Measurements from ENCODE around the gene OR52I1. TPM values are rescaled to one million over a fixed set of nuclear protein-coding genes. Genes with fewer than 3 reads are reported as not detected.

The OR52I1 gene, protein sequence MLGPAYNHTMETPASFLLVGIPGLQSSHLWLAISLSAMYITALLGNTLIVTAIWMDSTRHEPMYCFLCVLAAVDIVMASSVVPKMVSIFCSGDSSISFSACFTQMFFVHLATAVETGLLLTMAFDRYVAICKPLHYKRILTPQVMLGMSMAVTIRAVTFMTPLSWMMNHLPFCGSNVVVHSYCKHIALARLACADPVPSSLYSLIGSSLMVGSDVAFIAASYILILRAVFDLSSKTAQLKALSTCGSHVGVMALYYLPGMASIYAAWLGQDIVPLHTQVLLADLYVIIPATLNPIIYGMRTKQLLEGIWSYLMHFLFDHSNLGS
- polyA plus RNA-seq (2013, experiment 1 of 2; ENCODE audit: insufficient read length) = not detected
- not detected for polyA plus RNA-seq (2013, experiment 2 of 2; ENCODE audit: insufficient read length)

DNA sequence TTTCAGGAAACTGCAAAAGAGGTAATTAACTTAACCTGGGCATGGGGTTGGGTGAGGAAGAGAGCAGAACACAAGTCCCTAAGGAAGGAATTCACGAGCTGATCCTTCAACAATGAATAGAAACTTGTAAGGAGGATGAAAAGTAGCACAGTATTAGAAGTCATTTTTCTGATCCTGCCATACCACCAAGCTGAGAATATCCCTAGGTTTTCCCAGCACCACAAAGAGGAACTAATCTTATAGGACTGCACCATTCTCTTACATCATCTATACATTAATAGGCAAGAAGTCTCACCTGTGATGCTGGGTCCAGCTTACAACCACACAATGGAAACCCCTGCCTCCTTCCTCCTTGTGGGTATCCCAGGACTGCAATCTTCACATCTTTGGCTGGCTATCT is at the start of gene OR52I1:
Gene OR52I1, plus strand, starts transcription at position 301 of the 400 bp plus-strand sequence. Its CDS starts 0 bp downstream, at position 301.
- DNase-seq = no peak

DNA sequence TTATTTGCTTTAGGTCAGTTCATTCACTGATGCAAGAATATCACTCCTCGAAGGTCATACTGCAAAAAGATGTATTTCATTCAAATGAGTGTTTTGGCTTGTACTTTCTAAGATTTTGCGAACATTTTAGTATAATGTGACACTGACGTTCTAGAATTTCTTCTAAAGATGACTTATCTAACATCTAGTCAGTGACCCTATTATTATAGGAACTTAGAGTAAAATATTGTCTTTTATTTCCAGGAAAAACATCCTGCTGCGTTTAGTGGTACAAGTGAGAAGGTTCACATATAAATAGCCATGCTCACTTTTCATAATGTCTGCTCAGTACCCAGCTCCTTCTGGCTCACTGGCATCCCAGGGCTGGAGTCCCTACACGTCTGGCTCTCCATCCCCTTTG is 48.9 kb upstream of the OR52I1 start, which contains the start of gene OR52M1:
Gene OR52M1, plus strand, starts transcription at position 301 of the 400 bp plus-strand sequence. Its CDS starts 0 bp downstream, at position 301.
- DNase-seq = no peak

DNA sequence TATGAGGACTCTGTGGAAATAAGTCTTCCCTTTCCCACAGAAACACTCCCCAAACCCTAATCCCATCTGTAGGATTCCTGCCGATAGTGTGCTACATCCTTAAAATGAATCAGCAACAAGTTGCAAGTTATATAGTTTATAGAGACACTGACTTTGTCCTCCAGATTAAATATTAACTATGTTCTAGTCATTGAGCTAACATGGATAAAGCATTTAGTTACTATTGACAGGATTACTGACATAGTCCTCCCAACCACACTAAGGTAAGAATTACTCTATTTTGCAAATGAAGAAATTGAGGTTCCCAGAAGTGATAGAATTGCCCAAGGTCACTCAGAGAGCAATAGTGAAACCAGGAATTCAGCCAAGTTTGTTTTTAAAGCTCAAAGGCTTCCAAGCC is 47.0 kb upstream of the OR52I1 start:
- DNase-seq = no peak

DNA sequence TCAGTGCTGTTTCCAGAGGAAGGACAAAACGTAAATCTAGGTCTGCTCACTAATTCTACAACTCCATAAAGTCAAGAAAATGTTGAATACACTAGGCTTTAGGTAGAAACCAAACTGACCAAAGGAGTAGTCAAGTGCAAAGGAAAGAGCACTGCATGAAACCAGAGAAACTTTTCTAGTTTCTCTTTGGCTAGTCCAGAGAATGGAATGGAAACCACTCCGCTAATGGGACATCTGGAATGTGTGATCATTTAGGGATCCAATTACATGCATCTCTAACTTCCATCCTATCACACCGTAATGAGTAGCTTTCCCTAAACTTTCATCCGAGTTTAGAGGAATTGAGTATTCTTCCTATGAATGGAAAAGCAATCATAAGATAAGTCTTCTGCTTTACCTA is 46.4 kb upstream of the OR52I1 start:
- no peak for DNase-seq

DNA sequence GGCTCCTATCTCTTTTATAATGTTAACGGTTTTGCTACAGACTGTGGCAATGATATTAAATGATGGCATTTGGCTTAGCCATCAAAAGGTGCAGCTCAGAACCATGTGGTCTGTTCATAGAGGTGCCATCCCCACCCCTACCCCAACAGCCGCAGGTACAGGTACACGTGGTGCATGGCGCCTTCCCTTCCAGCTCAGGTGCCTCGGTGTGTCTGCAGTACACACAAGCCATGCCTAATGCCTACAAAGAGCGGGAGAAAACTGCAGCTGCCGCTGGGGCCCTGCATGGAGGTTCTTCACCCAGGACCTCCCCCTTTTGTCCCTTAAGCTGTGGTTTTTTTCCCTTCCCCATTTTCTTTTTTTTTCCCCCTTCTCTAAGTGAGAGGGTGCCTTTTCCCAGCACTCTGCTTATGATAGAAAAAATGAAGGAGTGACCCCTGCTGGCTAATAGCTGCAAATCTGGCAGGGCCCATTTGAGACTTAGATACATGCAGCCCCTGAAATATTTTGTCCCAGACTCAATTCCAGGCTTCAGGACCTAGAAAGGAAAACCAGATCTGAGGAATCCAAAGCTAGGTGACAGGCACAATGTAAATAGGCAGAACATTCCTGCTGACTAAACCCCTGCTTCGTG is 42.4 kb upstream of the OR52I1 start:
- DNase-seq = no peak

DNA sequence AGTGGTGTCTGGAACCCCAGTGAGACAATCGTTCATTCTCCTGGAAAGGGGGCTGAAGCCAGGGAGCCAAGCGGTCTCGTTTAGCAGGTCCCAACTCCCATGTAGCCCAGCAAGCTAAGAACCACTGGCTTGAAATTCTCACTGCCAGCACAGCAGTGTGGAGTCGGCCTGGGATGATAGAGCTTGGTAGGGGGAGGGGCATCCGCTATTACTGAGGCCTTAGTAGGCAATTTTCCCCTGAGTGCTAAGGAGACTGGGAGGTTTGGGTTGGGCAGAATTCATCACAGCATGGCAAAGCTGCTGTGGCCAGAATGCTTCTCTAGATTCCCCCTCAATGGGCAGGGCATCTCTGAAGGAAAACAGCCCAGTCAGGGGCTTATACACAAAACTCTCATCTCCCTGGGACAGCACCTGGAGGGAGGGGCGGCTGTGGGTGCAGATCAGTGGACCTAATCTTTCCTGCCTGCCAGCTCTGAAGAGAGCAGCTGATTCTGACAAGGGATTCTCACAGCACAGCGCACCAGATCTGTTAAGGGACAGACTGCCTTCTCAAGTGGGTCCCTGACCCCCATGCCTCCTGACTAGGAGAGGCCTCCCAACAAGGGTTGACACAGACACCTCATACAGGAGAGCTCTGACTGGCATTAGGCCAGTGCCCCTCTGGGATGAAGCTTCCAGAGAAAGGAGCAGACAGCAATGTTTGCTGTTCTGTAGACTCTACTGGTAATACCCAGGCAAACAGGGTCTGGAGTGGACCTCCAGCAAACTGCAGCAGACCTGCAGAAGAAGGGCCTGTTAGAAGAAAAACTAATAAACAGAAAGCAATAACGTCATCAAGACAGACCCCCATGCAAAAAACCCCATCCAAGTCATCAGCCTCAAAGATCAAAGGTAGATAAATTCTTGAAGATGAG is 34.1 kb upstream of the OR52I1 start:
- no peak for DNase-seq

DNA sequence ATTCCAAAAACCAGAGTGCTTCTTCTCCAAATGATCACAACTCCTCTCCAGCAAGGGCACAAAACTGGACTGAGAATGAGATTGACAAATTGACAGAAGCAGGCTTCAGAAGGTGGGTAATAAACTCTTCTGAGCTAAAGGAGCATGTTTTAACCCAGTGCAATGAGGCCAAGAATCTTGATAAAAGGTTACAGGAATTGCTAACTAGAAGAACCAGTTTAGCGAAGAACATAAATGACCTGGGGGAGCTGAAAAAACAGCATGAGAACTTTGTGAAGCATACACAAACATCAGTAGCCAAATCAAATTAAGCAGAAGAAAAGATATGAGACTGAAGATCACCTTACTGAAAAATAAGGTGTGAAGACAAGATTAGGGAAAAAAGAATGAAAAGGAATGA is 33.4 kb upstream of the OR52I1 start:
- no peak for DNase-seq

DNA sequence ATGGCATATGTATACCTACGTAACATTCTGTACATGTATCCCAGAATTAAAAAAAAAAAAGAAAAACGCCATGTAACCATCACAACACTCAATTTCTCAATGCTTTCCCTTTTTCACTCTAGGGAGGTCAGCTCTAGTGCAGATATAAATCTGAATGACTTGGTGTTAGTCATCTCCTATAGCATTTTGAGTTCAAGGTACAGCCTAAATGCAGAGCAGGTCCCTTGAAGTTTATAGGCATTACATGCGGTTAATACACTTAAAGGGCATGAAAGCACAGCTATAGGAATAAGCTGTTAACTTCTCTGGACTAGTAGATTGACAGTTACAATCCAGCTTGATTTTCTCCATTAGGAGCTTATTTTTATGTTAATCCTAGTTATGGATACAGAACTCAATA is 28.5 kb upstream of the OR52I1 start:
- no peak for DNase-seq

DNA sequence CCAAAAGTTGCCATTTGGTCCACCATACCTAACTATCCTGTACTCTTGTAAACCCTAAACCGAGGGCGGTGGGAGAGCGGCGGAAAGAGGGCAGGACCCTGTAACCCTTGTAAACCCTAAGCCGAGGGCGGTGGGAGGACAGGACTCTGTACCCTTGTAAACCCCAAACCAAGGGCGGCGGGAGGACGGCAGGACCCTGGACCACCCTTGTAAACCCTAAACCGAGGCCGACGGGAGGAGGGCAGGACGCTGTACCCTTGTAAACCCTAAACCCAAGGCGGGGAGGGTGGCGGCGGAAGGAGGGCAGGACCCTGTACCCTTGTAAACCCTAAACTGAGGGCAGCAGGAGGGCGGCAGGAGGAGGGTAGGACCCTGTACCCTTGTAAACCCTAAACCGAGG is 24.8 kb upstream of the OR52I1 start:
- DNase-seq = no peak

DNA sequence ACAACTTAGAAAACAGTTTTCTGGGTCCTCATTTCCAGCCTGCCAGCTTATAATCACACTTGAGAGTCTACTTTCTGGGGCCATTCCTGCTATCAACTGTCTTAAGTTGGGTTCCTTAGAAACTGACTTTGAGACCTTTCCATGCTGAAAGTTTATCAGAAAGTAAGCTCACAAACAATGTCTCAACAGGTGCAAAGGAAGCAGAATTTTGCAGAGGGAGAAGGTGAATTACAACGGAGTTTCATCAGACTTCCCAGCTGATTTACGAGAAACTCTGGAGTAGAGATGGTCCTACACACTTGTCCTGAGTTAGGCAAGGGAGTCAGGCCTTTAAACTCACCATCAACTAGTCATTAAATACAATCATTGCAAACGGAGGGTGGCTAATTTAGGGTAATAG is 17.0 kb upstream of the OR52I1 start:
- DNase-seq = no peak

DNA sequence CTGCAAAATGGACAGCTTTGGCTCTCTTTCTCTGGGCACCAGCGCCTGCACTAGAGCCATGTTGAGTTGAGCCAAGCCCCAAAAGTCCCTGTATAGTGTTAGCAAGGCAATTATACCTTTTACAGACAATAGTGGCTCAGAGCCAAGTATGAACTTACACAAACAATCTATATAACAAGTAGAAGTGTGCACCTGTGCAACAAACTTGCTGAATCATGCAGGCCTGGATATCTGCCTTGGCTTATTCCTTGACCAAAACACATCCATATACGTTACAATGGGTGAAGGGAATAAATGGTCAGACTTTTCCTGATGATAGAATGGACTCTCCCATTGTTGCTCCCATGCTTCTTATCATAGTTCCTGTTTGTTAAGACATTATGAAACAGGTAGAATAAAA is 16.1 kb upstream of the OR52I1 start:
- DNase-seq = no peak

DNA sequence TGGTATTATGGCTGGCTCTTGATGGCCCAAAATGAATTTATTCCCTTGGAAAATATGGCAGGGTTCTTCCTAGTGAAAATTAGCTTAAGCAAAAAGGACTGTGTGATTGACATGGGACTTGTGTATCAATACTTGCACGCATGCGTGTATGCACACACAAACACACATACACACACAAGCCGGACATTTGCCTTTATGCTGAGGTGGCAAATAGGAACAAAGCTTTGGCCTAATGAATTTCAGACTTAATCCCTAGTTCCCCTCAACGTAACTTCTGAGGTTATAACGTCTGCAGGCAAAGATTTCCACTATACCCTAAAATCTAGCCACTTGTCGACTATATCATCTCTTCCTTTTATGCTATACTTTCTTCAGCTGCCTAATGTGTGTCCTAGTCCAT is 15.2 kb upstream of the OR52I1 start:
- no peak for DNase-seq

DNA sequence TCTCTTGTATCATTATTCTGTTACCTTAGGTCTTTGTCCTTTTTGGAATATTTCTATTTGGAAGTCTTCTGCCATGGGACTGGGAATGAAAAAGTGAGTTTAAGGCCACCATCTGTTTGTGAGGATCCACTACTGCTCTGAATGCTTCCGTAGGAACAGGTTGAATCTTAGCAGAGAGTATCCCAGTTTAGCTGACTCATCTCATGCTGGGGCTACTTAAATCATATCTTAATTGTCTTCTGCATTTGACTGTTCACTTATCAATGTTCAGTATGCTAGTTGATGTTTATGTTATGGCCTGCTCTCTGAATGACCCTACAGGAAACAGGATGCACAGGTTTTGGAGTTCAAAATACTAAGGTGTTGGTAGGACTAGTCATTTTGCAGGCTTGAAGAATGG is 13.7 kb upstream of the OR52I1 start:
- no peak for DNase-seq

DNA sequence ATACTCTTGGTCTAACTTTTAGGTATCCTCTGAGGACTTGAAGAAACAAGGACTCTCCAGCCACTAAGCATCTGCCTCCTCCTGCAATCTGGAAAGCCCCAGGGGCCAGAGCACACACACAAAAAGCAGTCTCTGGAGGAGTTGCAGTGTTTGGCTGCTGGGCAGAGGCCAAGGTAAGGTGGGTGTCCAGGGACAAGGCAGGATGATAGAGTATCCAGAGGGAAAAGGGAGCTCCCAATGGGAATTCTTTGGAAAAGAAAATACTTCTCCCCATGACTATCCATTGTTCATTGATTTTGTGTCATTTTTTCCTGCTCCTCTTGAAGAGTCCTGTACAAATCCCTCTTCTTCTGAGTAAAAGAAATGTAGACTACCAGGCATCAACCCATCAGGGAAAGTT is 12.4 kb upstream of the OR52I1 start, which contains the start of gene OR52I2:
Gene OR52I2, plus strand, starts transcription at position 301 of the 400 bp plus-strand sequence.
- no peak for DNase-seq

DNA sequence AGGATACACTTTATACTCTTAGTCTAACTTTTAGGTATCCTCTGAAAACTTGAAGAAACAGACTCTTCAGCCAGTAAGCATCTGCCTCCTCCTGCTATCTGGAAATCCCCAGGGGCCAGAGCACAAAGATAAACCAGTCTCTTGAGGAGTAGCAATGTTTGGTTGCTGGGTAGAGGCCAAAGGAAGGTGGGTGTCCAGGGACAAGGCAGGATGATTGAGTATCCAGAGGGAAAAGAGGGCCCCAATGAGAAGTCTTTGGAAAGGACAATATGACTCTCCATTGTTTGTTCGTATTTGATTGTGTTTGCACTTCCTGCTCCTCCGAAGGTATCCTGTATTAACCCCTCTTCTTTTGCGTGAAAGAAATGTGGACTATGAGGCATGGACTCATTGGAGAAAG is 4.8 kb upstream of the OR52I1 start:
- DNase-seq = no peak

DNA sequence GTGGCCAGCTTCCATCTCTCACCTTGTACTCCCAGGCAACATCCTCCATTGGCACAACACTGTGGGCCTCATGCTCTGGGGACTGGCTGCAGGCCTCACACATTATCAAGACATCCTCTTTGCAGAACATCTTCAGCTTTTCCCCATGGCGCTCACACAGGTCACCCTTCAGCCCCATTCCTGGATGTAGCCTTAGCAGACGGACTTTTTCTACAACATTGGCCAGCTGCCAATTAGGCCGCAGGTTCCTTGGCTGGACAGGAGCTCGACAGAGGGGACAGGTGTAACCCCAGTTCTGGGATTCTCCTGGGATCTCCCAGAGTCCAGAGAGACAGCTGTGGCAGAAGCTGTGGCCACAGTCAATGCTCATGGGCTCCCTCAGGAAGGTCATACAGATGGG is 11.2 kb downstream of the OR52I1 start:
- no peak for DNase-seq

DNA sequence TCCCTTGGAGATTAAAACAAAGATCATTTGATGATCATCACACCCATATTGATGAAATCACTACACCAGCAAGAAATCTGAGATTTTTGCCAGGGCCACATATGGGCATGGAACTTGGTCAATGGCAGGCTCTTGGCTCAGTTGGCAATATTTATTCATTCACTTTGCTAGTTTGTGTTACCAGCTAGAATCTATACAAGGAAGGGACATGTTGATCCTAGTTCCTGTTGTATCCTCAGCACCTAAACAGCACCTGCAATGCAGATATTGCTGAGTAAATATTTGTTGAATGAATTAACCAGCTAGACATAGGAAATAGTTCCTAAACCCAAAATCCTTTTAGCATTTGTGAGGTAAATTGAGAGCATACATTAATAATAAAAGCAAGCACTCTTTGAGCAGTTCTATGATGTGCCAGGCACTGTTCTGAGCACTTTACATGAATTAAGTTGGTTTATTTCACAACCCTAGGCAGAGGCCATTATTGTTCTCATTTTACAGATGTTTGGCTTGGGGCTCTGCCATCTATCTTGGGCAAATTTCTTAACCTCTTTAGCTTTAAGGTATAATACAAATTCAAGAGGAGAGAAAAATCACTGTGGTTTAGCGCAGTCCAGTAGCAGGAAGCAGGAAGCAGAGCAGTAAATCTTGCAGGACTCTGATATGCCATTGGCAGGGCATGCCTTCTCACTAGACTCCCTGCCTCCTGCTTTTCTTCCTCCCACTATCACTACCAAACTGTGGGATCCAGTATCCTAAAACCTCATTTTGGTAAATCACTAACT is 12.6 kb downstream of the OR52I1 start:
- peak; percentile 3 for DNase-seq

DNA sequence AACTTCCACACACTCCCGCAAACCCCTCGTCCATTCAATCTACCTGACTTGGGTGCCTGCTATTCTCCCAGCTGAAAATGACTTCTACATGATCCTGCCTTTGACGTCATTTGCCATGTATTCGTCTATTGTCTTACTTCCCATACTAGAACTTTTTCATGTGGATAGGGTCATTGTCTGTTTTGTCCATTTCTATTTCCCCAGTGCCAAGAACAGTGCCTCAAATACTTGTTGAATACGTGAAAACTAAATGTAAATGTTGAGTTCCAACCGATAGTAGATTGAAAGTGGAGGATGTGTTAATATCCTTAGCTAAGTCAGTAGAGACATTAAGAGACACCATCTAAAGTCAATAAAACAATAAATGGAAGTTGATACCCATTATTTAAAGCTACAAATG is 13.3 kb downstream of the OR52I1 start:
- no peak for DNase-seq

DNA sequence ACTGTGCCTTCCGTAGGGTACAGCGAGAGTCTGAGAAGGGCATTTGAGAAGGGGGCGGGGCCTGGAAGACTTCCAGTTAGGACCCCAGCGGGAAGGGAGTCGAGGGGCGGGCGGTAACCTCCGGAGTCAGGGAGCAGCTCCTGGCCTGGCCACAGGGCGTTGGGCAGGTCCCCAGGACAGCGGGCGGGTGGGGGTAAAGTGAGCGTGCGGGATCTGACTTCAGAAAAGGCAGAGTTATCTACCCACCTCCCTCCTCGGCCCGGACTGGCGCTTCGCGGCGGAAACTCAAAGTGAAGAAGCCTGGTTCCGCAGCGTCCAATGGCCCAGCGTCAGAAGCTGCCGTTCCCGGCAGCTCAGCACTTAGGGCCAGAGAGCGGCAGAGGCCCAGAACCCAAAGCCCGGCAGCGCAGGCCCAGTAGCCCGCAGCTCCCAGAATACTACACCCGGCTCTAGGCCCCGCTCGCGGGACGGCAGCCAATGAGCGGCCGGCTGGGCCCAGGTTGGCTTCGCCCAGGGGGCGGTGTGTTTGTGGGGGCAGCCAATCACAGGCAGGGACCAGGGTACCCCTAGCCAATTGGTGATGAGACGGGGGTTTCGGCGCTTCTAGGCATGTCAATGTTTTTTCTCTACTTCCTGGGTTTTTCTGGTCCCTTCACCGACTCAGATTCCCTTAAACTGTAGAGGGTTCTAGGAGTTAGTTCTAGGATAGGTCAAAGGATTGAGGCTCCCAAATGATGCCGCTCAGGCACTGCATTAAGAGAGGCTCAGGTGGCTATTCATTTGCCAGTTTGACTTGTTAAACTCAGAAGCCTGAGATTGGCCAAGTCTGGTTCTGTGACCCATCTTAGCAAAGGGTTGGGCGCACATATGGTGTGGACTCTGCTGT is 14.2 kb downstream of the OR52I1 start, which contains the start of gene TRIM68:
Gene TRIM68, minus strand, starts transcription at position 451 of the 886 bp plus-strand sequence. CDS start 2,727 bp downstream, outside the sequence.
- DNase-seq = peak; percentile 96

DNA sequence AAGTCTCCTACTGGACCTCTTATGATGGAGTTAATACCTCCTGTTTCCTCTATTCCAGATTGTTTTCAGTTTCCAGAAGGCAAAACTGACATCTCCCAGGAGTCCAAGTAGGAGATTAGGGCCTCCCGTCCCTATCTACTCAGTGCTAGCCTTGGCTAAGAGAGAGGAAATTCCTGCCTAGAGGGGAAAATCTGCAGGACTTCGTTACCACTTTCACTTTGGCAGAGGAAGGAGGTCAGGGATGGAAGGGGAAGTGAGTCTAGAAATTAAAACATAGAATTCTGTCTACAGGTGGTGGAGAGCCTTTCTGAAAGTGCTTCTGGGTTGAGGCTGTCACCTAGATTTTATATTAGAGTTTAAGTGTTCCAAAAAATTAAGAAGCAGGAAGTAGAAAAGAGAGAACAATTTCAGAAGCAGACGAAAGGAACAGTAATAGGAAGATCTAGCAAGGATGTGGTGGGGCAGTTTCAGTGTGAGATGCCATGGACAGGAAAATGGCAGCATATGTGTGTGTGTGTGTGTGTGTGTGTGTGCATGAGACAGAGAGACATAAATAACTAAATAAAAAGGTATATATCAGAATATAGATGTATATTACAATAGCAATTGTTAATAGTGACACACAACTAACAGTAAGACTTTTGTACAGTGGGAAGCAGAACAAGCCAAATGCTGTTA is 16.6 kb downstream of the OR52I1 start:
- no peak for DNase-seq

All from fibroblast of skin of abdomen (primary cell).